HG02885 (cell line): ENCODE measurements around the gene CNTN5.

Source experiments
- ATAC-seq: cut with Tn5 transposase; IDR thresholded peaks from one replicate; pipeline ENCODE4 v1.9.1; 2021; ENCODE audit warnings: mild to moderate bottlenecking; ENCODE audit not compliant: unreplicated experiment, poor library complexity

The CNTN5 gene

DNA sequence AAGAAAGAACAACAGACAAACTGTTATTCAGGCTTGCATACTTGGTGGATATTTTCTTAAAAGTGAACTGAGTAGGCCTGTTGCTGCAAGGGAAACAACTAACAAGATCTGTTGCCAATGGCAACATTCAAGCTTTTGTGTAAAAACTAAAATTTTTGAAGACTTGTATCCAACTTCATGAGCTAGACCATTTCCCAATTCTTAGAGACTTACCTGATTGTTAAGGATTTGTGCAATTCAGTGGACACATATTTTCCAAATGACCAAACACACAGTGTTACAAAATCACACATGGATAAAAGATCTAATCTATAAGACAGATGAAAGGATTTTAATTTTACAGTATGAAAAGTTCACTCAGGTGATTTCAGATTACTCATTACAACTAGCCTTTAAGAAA is 564.1 kb downstream of the CNTN5 start:
- ATAC-seq, result no peak

- no peak for ATAC-seq
Measured at GRCh38 chr11:99585606-99586005, 564.9 kb downstream of the CNTN5 start.

DNA sequence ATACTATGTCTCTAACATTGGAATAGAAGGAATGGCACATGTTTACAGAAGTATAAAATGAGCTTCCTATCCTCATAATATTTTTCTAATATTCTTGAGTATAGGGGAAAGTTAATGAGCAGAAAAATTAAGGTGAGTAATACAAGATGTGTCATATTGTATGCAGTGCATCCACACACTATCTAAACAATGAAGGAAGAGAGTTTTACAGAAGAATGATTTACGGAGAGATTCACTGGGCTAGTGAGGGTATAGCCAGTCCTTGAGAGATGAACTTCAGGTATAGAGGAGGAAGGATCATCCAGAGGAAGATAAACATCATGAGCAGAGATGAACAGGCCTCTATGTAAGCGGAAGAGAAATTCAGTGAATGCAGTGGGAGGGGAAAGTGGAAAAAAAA is 569.0 kb downstream of the CNTN5 start:
- no peak for ATAC-seq

GRCh38 chr11:99592266-99592665 is 571.5 kb downstream of the CNTN5 start:
- ATAC-seq, result no peak

GRCh38 chr11:99593197-99593596 is 572.4 kb downstream of the CNTN5 start:
- ATAC-seq, result no peak

DNA sequence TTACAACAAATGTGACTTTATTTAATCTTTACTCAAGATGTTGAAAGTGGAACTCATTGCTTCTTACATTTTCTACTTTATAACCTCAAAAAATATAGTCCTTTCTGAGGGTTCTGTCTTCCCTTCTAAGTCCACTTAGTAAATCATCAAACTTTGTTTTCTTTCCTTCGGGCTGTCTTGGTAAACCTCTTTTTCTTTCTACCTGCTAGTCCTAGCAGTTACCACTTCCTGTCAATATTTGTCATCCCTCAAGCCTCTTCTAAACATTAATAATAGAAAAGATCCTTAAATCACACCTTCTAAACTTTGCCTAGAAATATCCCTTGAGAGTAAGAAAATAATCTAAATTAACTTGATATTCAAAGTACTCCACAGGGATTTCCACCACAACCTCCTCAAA is 580.4 kb downstream of the CNTN5 start:
- no peak for ATAC-seq

DNA sequence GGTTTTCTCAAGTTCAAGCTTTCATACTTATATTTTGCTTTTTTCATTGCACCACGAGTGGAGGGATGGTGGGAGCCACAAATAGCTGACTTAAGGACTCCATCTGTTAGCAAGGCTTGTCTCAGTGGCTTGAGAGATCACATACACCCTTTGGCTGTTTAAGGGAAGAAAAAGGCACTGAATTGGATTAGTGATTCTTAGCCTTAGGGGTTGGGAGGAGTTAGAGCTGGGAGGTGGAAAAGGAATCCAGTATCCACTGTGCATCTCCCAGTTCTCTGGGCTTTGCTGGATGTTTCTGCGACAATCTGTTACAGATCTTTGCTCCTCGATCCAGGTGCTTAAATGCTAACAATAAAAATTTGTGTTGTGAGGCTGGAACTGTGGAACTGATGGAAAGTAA is 593.6 kb downstream of the CNTN5 start:
- ATAC-seq, result no peak

- no peak for ATAC-seq
Measured at GRCh38 chr11:99630629-99631028, 609.9 kb downstream of the CNTN5 start.

DNA sequence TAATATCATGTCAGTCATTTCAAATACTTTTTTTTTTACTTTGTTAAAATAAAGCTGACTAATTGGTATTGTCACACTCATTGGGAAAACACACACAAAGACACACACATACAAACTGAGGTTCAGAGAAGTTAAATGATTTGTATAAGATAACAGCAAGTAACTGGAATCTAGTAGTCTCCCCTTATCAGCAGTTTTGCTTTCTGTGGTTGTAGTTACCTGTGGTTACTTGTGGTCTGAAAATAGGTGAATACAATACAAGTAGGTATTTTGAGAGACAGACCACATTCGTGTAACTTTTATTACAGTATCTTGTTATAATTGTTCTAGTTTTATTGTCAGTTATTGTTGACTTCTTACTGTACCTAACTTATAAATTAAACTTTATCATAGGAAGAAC is 610.9 kb downstream of the CNTN5 start:
- ATAC-seq, result no peak

DNA sequence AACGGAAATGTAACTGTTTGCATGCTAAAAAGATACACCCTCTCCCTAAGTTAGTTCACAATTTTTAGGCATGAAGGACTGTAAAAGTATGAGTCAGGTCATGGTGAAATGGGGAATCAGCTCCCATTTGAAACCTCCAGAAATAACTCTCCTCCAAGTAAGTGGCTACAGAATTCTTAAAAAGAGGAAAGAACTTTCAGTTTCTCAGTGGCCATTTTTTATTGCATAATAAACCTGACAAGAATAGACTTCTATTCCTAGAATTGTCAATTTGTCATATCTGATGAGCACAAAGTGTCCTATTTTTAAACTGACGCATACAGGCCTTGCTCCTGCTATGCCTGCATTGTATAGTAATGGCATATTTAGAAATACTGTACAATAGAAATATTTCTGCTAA is 612.2 kb downstream of the CNTN5 start:
- ATAC-seq, result no peak

- no peak for ATAC-seq
Measured at GRCh38 chr11:99634581-99634980, 613.8 kb downstream of the CNTN5 start.

DNA sequence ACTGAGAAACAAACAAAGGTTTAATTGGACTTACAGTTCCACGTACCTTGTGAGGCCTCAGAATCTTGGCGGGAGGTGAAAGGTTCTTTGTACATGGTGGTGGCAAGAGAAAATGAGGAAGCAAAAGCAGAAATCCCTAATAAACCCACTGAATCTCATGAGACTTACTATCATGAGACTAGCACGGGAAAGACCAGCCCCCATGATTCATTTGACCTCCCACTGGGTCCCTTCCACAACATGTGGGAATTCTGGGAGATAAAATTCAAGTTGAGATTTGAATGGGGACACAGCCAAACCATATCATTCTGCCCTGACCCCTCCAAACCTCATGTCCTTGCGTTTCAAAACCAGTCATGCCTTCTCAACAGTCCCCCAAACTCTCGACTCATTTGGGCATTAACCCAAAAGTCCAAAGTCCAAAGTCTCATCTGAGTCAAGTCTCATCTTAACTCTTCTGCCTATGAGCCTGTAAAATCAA is 617.4 kb downstream of the CNTN5 start:
- ATAC-seq, result no peak

GRCh38 chr11:99640671-99641070 is 619.9 kb downstream of the CNTN5 start:
- no peak for ATAC-seq

- ATAC-seq, result no peak
Measured at GRCh38 chr11:99645934-99646333, 625.2 kb downstream of the CNTN5 start.

- ATAC-seq, result no peak
Measured at GRCh38 chr11:99670067-99670676, 649.4 kb downstream of the CNTN5 start.

DNA sequence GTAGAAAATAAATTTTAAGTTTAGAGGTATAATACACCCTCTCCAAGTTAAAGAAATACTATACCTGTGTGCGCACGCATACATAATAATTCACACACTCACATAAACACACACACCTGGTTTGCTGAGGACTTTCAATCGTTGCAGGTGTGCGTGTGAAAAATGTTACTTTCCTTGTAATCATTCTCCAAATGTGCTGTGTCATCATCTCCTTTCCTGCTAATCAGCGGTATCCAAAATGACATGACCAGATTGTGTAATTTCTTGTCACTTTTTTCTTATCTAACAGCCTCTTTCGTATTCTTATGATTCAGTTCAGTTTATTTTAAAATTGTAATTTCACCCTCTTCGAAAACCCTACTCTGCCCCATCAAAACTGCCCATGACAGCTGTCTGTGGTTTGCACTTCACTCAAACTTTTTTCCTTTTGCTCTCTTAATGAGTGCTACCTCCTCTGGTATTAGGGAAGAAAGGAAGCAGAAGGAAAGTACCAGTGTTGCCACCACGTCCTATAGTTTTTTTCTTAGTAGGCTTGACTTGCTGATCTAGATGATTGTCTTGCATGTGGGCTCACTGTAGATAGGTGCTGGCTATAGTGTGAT is 651.2 kb downstream of the CNTN5 start:
- ATAC-seq, result no peak

- no peak for ATAC-seq
Measured at GRCh38 chr11:99676292-99676691, 655.5 kb downstream of the CNTN5 start.

GRCh38 chr11:99682171-99682570 is 661.4 kb downstream of the CNTN5 start:
- ATAC-seq, result peak; percentile 43

DNA sequence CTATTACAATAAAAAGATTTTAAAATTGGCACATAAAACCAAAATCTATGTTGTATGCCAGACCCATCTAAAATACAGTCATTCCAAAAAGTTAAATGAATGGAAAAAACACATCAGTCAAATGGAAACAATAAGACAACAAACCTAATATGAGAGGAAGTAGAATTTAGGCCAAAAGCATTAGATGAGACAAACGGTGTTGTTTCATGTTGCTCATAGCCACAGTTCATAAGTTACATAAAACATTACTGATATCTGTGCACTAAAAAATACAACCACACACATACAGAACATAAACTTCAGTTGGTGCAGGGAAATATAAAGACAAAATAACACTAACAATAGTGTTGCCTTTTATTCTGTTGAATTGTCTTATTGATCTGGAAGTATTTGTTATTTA is 661.9 kb downstream of the CNTN5 start:
- ATAC-seq, result peak; percentile 58

GRCh38 chr11:99683933-99684332 is 663.2 kb downstream of the CNTN5 start:
- ATAC-seq, result peak; percentile 69

DNA sequence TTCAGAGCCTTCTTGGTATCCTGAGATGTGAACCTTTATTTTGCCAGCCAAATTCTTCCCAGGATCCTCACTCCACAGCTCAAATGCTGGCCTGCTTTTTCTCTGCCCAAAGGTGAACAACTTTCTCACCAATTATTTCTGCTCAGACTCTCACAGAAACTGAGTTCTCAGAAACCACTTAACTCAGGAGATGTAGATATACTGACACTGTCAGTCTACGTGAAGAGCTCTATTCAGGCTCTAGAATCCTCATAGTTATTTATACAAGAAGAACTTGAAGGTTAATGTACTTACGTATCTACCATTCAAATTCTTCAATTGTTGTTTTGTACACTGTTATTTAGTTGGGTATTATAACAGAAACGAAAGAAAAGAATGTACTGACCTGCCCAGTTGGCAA is 666.1 kb downstream of the CNTN5 start:
- ATAC-seq, result no peak

- no peak for ATAC-seq
Measured at GRCh38 chr11:99687320-99687719, 666.6 kb downstream of the CNTN5 start.
